ENCODE data around the gene EHD1. TPM values are rescaled to one million over a fixed set of nuclear protein-coding genes. Genes with fewer than 3 reads are reported as not detected.
A peak's percentile ranks its signal among the peaks of the same experiment; 100 is the strongest.

EHD1 gene
- polyA plus RNA-seq, 2 of the 4 experiments (the other 2 are of a cell fraction): 25.9 to 37.8 TPM

DNA sequence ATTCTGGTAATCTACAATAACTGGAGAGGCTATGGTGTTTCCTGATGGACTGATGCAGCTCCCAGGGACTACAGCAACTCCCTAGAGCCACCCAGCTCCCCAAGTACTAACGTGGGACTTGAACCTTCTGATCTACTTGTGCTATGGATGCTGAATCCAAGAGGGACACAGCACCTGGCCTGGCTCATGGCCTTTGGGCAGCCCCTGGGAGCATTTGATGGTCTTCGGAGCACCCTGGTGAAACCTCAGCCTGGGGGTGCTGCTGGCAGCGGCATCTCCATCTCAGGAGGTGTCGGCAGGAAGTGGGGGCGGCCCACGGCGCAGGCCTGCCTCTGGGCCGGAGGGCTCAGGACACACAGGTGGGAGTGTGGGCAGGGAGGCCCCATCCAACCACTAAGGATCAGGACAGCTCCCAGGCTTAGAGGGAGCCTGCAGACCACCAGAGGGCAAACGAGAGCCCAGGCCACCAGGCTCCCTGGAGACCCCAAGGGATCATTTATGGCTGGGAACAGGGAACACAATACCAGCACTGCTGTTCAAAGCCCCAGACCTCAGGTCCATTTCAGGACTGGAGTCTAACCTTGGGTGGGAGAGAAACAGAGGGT lies 8.7 kb downstream of the EHD1 start:
- TF ChIP-seq NR3C1 (IDR thresholded peaks at IDR 0.05) (no peak), CEBPB (IDR thresholded peaks at IDR 0.05) (no peak), HOXB13 (CRISPR knock-in tag; IDR thresholded peaks at IDR 0.05; ENCODE audit: low read depth) (no peak), RARB (CRISPR knock-in tag; IDR thresholded peaks at IDR 0.05) (no peak), CHD4 (IDR thresholded peaks at IDR 0.05; ENCODE audit: borderline replicate concordance) (no peak), FOSB (CRISPR knock-in tag; IDR thresholded peaks at IDR 0.05) (no peak), MAZ (IDR thresholded peaks at IDR 0.05; ENCODE audit: borderline replicate concordance, low read depth, low read length) (no peak), ESRRA (IDR thresholded peaks at IDR 0.05; ENCODE audit: borderline replicate concordance, low read length) (no peak), TP53 (CRISPR knock-in tag; IDR thresholded peaks at IDR 0.05) (no peak), ZNF302 (CRISPR knock-in tag; IDR thresholded peaks at IDR 0.05) (no peak), RCOR1 (IDR thresholded peaks at IDR 0.05; ENCODE audit: low read depth, low read length) (no peak), ZC3H11A (IDR thresholded peaks at IDR 0.05) (no peak), JUNB (IDR thresholded peaks at IDR 0.05) (no peak), RNF2 (IDR thresholded peaks at IDR 0.05; ENCODE audit: borderline replicate concordance, low read depth) (no peak)
- TF ChIP-seq, protein P1, sequence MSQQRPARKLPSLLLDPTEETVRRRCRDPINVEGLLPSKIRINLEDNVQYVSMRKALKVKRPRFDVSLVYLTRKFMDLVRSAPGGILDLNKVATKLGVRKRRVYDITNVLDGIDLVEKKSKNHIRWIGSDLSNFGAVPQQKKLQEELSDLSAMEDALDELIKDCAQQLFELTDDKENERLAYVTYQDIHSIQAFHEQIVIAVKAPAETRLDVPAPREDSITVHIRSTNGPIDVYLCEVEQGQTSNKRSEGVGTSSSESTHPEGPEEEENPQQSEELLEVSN (IDR thresholded peaks at IDR 0.05; ENCODE audit: borderline replicate concordance, low read depth): no peak
- TF ChIP-seq, protein P2, sequence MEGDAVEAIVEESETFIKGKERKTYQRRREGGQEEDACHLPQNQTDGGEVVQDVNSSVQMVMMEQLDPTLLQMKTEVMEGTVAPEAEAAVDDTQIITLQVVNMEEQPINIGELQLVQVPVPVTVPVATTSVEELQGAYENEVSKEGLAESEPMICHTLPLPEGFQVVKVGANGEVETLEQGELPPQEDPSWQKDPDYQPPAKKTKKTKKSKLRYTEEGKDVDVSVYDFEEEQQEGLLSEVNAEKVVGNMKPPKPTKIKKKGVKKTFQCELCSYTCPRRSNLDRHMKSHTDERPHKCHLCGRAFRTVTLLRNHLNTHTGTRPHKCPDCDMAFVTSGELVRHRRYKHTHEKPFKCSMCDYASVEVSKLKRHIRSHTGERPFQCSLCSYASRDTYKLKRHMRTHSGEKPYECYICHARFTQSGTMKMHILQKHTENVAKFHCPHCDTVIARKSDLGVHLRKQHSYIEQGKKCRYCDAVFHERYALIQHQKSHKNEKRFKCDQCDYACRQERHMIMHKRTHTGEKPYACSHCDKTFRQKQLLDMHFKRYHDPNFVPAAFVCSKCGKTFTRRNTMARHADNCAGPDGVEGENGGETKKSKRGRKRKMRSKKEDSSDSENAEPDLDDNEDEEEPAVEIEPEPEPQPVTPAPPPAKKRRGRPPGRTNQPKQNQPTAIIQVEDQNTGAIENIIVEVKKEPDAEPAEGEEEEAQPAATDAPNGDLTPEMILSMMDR (IDR thresholded peaks at IDR 0.05): no peak
- TF ChIP-seq, protein P3, sequence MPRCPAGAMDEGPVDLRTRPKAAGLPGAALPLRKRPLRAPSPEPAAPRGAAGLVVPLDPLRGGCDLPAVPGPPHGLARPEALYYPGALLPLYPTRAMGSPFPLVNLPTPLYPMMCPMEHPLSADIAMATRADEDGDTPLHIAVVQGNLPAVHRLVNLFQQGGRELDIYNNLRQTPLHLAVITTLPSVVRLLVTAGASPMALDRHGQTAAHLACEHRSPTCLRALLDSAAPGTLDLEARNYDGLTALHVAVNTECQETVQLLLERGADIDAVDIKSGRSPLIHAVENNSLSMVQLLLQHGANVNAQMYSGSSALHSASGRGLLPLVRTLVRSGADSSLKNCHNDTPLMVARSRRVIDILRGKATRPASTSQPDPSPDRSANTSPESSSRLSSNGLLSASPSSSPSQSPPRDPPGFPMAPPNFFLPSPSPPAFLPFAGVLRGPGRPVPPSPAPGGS (IDR thresholded peaks at IDR 0.05): no peak
- POLR2A ChIA-PET: interaction anchor here (1.2 to 3.6 kb wide), 3 partner anchors 9 to 24 kb away, joined by 6 to 25 read pairs (median 9); partner anchors contain the start of gene EHD1
- ATAC-seq: peak; percentile 52 to 69
- DNase-seq (ENCODE audit: low read depth in 1 of 2, low spot score in 1 of 2): no peak
- Histone ChIP-seq H3K27ac (peak overlapping the region; percentile 62 to 87), H3K4me3 (peak overlapping the region; percentile 0; the same call in 1 of the 3 replicates), H3K4me2 (peak overlapping the region; percentile 69), H3K4me1 (peaks cover 73% of the 10 kb centered on the region), H3K9me3 (no peaks in the 10 kb centered on the region)
- WGBS (ENCODE audit: missing lambda C conversion rate): 82% methylated on average over 8 of the region's 9 CpGs
- CTCF ChIA-PET: interaction anchor here (0.5 to 39.4 kb wide), 7 partner anchors 18 to 641 kb away, joined by 3 to 1607 read pairs (median 4); partner anchors contain the start of genes ARL2, CDC42BPG and EHD1
- no peak for FAIRE-seq

DNA sequence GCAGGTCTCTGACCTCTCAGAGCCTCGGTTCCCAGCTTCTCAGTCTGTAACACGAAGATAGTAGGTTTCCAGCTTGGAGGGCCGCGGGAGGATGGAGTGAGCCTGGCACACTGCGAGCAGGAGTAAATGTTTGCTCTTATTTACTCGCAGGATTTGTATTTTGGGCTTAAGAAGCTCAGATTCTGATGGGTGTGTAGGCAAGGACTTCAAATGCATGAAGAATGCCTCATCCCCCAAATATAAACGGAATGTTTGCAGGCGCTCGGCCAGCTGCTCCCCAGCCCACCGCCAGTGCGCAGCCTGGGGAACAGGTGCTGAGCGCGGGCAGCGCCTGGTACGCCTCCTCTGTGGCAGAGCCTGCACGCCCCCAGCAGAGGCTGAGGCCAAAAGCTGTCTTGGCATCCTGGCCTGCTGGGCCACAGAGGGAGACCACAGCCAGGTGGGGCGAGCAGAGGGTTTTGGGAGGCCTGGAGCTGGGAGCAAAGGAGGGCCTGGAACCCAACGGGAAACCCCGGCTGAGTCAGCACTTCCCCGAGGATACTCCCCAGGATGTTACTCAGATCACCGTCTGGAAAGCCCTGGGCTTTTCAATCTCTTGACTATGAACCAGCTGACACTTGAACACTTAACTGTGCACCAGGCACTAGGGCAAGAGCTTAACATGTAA lies 9.4 kb downstream of the EHD1 start:
- peak; percentile 60 to 72 for DNase-seq (ENCODE audit: low read depth in 1 of 2, low spot score in 1 of 2)
- peak overlapping the region; percentile 0; the same call in 1 of the 3 replicates for H3K4me3 ChIP-seq
- ChIA-PET CTCF (interaction anchor here (0.5 to 39.4 kb wide), 11 partner anchors 18 to 642 kb away, joined by 3 to 1607 read pairs (median 4); partner anchors contain the start of genes ARL2, CDC42BPG and EHD1), POLR2A (interaction anchor here (1.2 to 3.6 kb wide), 3 partner anchors 10 to 24 kb away, joined by 6 to 25 read pairs (median 9); partner anchors contain the start of gene EHD1)
- no peaks in the 10 kb centered on the region for H3K9me3 ChIP-seq
- peak; percentile 65 to 73 for ATAC-seq
- TF ChIP-seq, protein P4, sequence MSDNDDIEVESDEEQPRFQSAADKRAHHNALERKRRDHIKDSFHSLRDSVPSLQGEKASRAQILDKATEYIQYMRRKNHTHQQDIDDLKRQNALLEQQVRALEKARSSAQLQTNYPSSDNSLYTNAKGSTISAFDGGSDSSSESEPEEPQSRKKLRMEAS (IDR thresholded peaks at IDR 0.05): peak; percentile 60
- TF ChIP-seq, protein P5, sequence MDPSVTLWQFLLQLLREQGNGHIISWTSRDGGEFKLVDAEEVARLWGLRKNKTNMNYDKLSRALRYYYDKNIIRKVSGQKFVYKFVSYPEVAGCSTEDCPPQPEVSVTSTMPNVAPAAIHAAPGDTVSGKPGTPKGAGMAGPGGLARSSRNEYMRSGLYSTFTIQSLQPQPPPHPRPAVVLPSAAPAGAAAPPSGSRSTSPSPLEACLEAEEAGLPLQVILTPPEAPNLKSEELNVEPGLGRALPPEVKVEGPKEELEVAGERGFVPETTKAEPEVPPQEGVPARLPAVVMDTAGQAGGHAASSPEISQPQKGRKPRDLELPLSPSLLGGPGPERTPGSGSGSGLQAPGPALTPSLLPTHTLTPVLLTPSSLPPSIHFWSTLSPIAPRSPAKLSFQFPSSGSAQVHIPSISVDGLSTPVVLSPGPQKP (IDR thresholded peaks at IDR 0.05; ENCODE audit: low read depth, low read length): no peak
- TF ChIP-seq JUNB (IDR thresholded peaks at IDR 0.05) (peak; percentile 34; the same call in 1 of the 2 replicates), POLR2AphosphoS2 (conservative IDR thresholded peaks at IDR 0.05; ENCODE audit: low read length) (0 out of 2 replicates have a peak, but pooled peaks have one; percentile 34), MAFK (IDR thresholded peaks at IDR 0.05; ENCODE audit: partially characterized antibody) (peak; percentile 98), GATA3 (IDR thresholded peaks at IDR 0.05; ENCODE audit: borderline replicate concordance) (peak; percentile 56; the same call in 1 of the 2 replicates)
- WGBS (ENCODE audit: missing lambda C conversion rate): 12% methylated on average over 20 of the region's 21 CpGs
- peak overlapping the region; percentile 62 to 87 for H3K27ac ChIP-seq
- peaks cover 79% of the 10 kb centered on the region for H3K4me1 ChIP-seq
- no peak for FAIRE-seq
- H3K4me2 ChIP-seq: peak overlapping the region; percentile 69

Measured in A549 (cell line).